Mesenteric fat pad (tissue), 1 donor: Measurements from ENCODE around the gene CHCHD3. TPM values are rescaled to one million over a fixed set of nuclear protein-coding genes. Genes with fewer than 3 reads are reported as not detected.

Experiments
- DNase-seq: peaks from one replicate; pipeline ENCODE4 v3.0.0-alpha.2; 2020; ENCODE audit warnings: low spot score
- long read RNA-seq: library from polyadenylated mRNA; unstranded; transcript quantifications from one replicate; pipeline ENCODE4 v2.0.0, GENCODE V29; 2020
- total RNA-seq: library from RNA; stranded (reverse); fragmentation: NEBNext Ultra II Directional; extraction: Animal tissue kit (Norgen Biotek cat#: 25700); gene quantifications from one replicate; pipeline ENCODE4 v1.2.1, GENCODE V29; 2021
- donor health status: DM: yes; HTN: yes; CAD: no.

Gene CHCHD3
- 55.5 TPM for total RNA-seq
- long read RNA-seq, transcript CHCHD3-201 (8 exons, 1,598 nt), result major isoform, 284 of 305 reads
- long read RNA-seq, partial matches to known transcripts, result 2 of 305 reads
- long read RNA-seq, other reads (novel, unspliced or antisense), result 18 of 305 reads

- peak; percentile 98 for DNase-seq
Observed at GRCh38 chr7:133081599-133082389, at the start of gene CHCHD3. TSS of gene CHCHD3 (minus strand) at chr7:133082090. CDS start at chr7:133081937, 153 bp downstream.

GRCh38 chr7:133130166-133130565, 48.3 kb upstream of the CHCHD3 start:
- no peak for DNase-seq

GRCh38 chr7:133126422-133126821, 44.5 kb upstream of the CHCHD3 start:
- DNase-seq, result no peak

GRCh38 chr7:133124974-133125373, 43.1 kb upstream of the CHCHD3 start:
- no peak for DNase-seq

- DNase-seq, result no peak
Observed at GRCh38 chr7:133121175-133121844, 39.4 kb upstream of the CHCHD3 start.

- DNase-seq, result no peak
Observed at GRCh38 chr7:133119067-133119466, 37.2 kb upstream of the CHCHD3 start.

- DNase-seq, result no peak
Observed at GRCh38 chr7:133118261-133118660, 36.4 kb upstream of the CHCHD3 start.

- DNase-seq, result no peak
Observed at GRCh38 chr7:133117452-133117851, 35.6 kb upstream of the CHCHD3 start.

- DNase-seq, result no peak
Observed at GRCh38 chr7:133115596-133115995, 33.7 kb upstream of the CHCHD3 start.

GRCh38 chr7:133114519-133114918, 32.6 kb upstream of the CHCHD3 start:
- no peak for DNase-seq

- no peak for DNase-seq
Observed at GRCh38 chr7:133112976-133113375, 31.1 kb upstream of the CHCHD3 start.

GRCh38 chr7:133112335-133112734, 30.4 kb upstream of the CHCHD3 start:
- no peak for DNase-seq

- no peak for DNase-seq
Observed at GRCh38 chr7:133110312-133110711, 28.4 kb upstream of the CHCHD3 start.

- no peak for DNase-seq
Observed at GRCh38 chr7:133109816-133110215, 27.9 kb upstream of the CHCHD3 start.

GRCh38 chr7:133108023-133108422, 26.1 kb upstream of the CHCHD3 start:
- no peak for DNase-seq

GRCh38 chr7:133102276-133103060, 20.6 kb upstream of the CHCHD3 start:
- no peak for DNase-seq

- no peak for DNase-seq
Observed at GRCh38 chr7:133099633-133100286, 17.9 kb upstream of the CHCHD3 start.

GRCh38 chr7:133095119-133095671, 13.3 kb upstream of the CHCHD3 start:
- no peak for DNase-seq

- no peak for DNase-seq
Observed at GRCh38 chr7:133091943-133092464, 10.1 kb upstream of the CHCHD3 start.

GRCh38 chr7:133082390-133082766, 488 bp upstream of the CHCHD3 start:
- DNase-seq, result no peak
